Naive B cell (primary cell): ENCODE results near the gene PDE3B. TPM values are rescaled to one million over a fixed set of nuclear protein-coding genes. Genes with fewer than 3 reads are reported as not detected.
A peak's percentile ranks its signal among the peaks of the same experiment; 100 is the strongest.
"Not testable (repeated sequence)": the region's sequence is repeated elsewhere in the genome, so short reads cannot be mapped to it uniquely, and the experiment has no call there.

Experiments used
- ATAC-seq, 2 donors: fragments of 150-1000 bp; cut with Tn5 transposase; 2 replicates each; pipeline ENCODE4 v1.10.0; 2021; ENCODE audit warnings: low read depth in 2 of 2, mild to moderate bottlenecking in 2 of 2, moderate library complexity in 2 of 2
- DNase-seq: peaks from one replicate; pipeline ENCODE4 v3.0.0; 2022
- H3K27ac Mint-ChIP-seq, 6 donors: one replicate each; pipeline ENCODE4 v1.8.0; 2020 to 2022; ENCODE audit warnings: mild to moderate bottlenecking in 6 of 6, mixed read lengths in 6 of 6, moderate library complexity in 5 of 6, inconsistent platforms in 2 of 6
- H3K27me3 Mint-ChIP-seq, 3 donors: one replicate each; pipeline ENCODE4 v1.8.0; 2021 to 2022; ENCODE audit warnings: mixed read lengths in 3 of 3, mild to moderate bottlenecking in 1 of 3
- H3K36me3 Mint-ChIP-seq, 2 donors: one replicate each; pipeline ENCODE4 v1.8.0; 2020 to 2022; ENCODE audit warnings: mixed read lengths in 2 of 2, inconsistent platforms in 1 of 2, mild to moderate bottlenecking in 1 of 2
- H3K4me1 Mint-ChIP-seq, 3 donors: one replicate each; pipeline ENCODE4 v1.8.0; 2020 to 2022; ENCODE audit warnings: mixed read lengths in 3 of 3, inconsistent platforms in 1 of 3, mild to moderate bottlenecking in 1 of 3, moderate library complexity in 1 of 3
- H3K4me3 Mint-ChIP-seq, 8 donors: one replicate each; pipeline ENCODE4 v1.8.0; 2020 to 2022; ENCODE audit warnings: mild to moderate bottlenecking in 8 of 8, mixed read lengths in 8 of 8, moderate library complexity in 8 of 8, inconsistent platforms in 2 of 8
- H3K9me3 Mint-ChIP-seq, 7 donors: one replicate each; pipeline ENCODE4 v1.8.0; 2020 to 2022; ENCODE audit warnings: mixed read lengths in 7 of 7, mild to moderate bottlenecking in 5 of 7, inconsistent platforms in 2 of 7, moderate library complexity in 1 of 7
- polyA plus RNA-seq, 6 donors: library from polyadenylated mRNA; unstranded; fragments of 300-500 nt; fragmentation: Illumina TruSeq; gene quantifications; one replicate each; pipeline ENCODE4 v1.2.3, GENCODE V29; 2021; ENCODE audit warnings: low read depth in 6 of 6

The PDE3B gene
- polyA plus RNA-seq, 6 donors from 2014 or later, result 0.65 to 5.7 (median 1.6) TPM

GRCh38 chr11:14625586-14626205, 17.9 kb upstream of the PDE3B start:
- no peaks in the 10 kb centered on the region for H3K27me3 Mint-ChIP-seq
- H3K4me1 Mint-ChIP-seq, result peaks cover 21 to 33% (median 27%) of the 10 kb centered on the region in 3 donors
- H3K27ac Mint-ChIP-seq, result peak overlapping the region; percentile 18 to 88 (median 80)
- peak overlapping the region; percentile 21 to 79 (median 72) for H3K4me3 Mint-ChIP-seq
- DNase-seq, result peak; percentile 55
- H3K9me3 Mint-ChIP-seq, result peaks cover 0 to 5% (median 0%) of the 10 kb centered on the region in 7 donors
- H3K36me3 Mint-ChIP-seq, result no peaks in the 10 kb centered on the region
- peak; percentile 87 to 89 for ATAC-seq

GRCh38 chr11:14626650-14627049, 17.0 kb upstream of the PDE3B start:
- Mint-ChIP-seq H3K4me3 (peak overlapping the region in 2 of 8 donors; percentile 6 to 26), H3K4me1 (peaks cover 21 to 33% (median 27%) of the 10 kb centered on the region in 3 donors), H3K36me3 (no peaks in the 10 kb centered on the region), H3K27ac (peak overlapping the region in 5 of 6 donors; percentile 44 to 81 (median 79)), H3K9me3 (peaks cover 0 to 10% (median 1%) of the 10 kb centered on the region in 7 donors), H3K27me3 (no peaks in the 10 kb centered on the region)
- DNase-seq, result no peak
- ATAC-seq, result no peak

GRCh38 chr11:14633506-14634224, 9.9 kb upstream of the PDE3B start:
- peaks cover 12 to 21% (median 14%) of the 10 kb centered on the region in 3 donors for H3K4me1 Mint-ChIP-seq
- not testable (repeated sequence) for H3K27ac Mint-ChIP-seq, H3K4me3 Mint-ChIP-seq, H3K36me3 Mint-ChIP-seq, H3K27me3 Mint-ChIP-seq, H3K9me3 Mint-ChIP-seq, ATAC-seq, DNase-seq

- Mint-ChIP-seq H3K4me3 (peak overlapping the region in 1 of 8 donors; percentile 16), H3K27me3 (no peaks in the 10 kb centered on the region)
- no peak for ATAC-seq
These were observed 8.8 kb upstream of the PDE3B start for GRCh38 chr11:14634813-14635212.

GRCh38 chr11:14635546-14635945, 8.1 kb upstream of the PDE3B start:
- Mint-ChIP-seq H3K27me3 (no peaks in the 10 kb centered on the region), H3K36me3 (no peaks in the 10 kb centered on the region), H3K4me3 (no peak overlapping the region), H3K4me1 (peaks cover 12 to 21% (median 14%) of the 10 kb centered on the region in 3 donors), H3K27ac (peak overlapping the region in 3 of 6 donors; percentile 7 to 33 (median 30)), H3K9me3 (peaks cover 0 to 4% (median 0%) of the 10 kb centered on the region in 7 donors)
- DNase-seq, result no peak
- ATAC-seq, result no peak

More at GRCh38 chr11:14634813-14635212, 8.8 kb upstream of the PDE3B start:
- no peak for DNase-seq
- Mint-ChIP-seq H3K9me3 (peaks cover 0 to 4% (median 0%) of the 10 kb centered on the region in 7 donors), H3K36me3 (no peaks in the 10 kb centered on the region), H3K4me1 (peaks cover 12 to 21% (median 14%) of the 10 kb centered on the region in 3 donors), H3K27ac (peak overlapping the region in 1 of 6 donors; percentile 48)

- peaks cover 0 to 2% (median 0%) of the 10 kb centered on the region in 7 donors for H3K9me3 Mint-ChIP-seq
- peak overlapping the region in 2 of 8 donors; percentile 3 to 55 for H3K4me3 Mint-ChIP-seq
- peaks cover 12 to 21% (median 14%) of the 10 kb centered on the region in 3 donors for H3K4me1 Mint-ChIP-seq
- peak overlapping the region in 5 of 6 donors; percentile 0 to 91 (median 1) for H3K27ac Mint-ChIP-seq
- no peaks in the 10 kb centered on the region for H3K36me3 Mint-ChIP-seq
- no peaks in the 10 kb centered on the region for H3K27me3 Mint-ChIP-seq
- ATAC-seq (peak; percentile 97 to 98), DNase-seq (peak; percentile 60)
These were observed 7.5 kb upstream of the PDE3B start for GRCh38 chr11:14636119-14636518.

- no peak for DNase-seq
- no peaks in the 10 kb centered on the region for H3K9me3 Mint-ChIP-seq
- H3K4me1 Mint-ChIP-seq, result peaks cover 12 to 21% (median 14%) of the 10 kb centered on the region in 3 donors
- no peak overlapping the region for H3K27ac Mint-ChIP-seq
- ATAC-seq, result no peak
- H3K36me3 Mint-ChIP-seq, result no peaks in the 10 kb centered on the region
- peaks cover 0 to 6% (median 0%) of the 10 kb centered on the region in 3 donors for H3K27me3 Mint-ChIP-seq
- no peak overlapping the region for H3K4me3 Mint-ChIP-seq
These were observed 5.7 kb upstream of the PDE3B start for GRCh38 chr11:14637868-14638409.

- H3K4me1 Mint-ChIP-seq, result peaks cover 12 to 21% (median 14%) of the 10 kb centered on the region in 3 donors
- DNase-seq, result no peak
- no peak overlapping the region for H3K27ac Mint-ChIP-seq
- H3K4me3 Mint-ChIP-seq, result no peak overlapping the region
- H3K27me3 Mint-ChIP-seq, result peaks cover 0 to 6% (median 0%) of the 10 kb centered on the region in 3 donors
- no peaks in the 10 kb centered on the region for H3K9me3 Mint-ChIP-seq
- H3K36me3 Mint-ChIP-seq, result no peaks in the 10 kb centered on the region
- ATAC-seq, result no peak
These were observed 5.0 kb upstream of the PDE3B start for GRCh38 chr11:14638561-14638960.

- ATAC-seq (no peak), DNase-seq (no peak)
- Mint-ChIP-seq H3K36me3 (no peaks in the 10 kb centered on the region), H3K9me3 (no peaks in the 10 kb centered on the region), H3K27me3 (peaks cover 0 to 24% (median 11%) of the 10 kb centered on the region in 3 donors), H3K4me1 (peaks cover 9 to 19% (median 18%) of the 10 kb centered on the region in 3 donors), H3K4me3 (peak overlapping the region in 3 of 8 donors; percentile 7 to 91 (median 29)), H3K27ac (no peak overlapping the region)
These were observed 1.8 kb upstream of the PDE3B start for GRCh38 chr11:14641801-14642200.

GRCh38 chr11:14642453-14642852, 1.2 kb upstream of the PDE3B start:
- H3K4me1 Mint-ChIP-seq, result peaks cover 9 to 14% (median 12%) of the 10 kb centered on the region in 3 donors
- DNase-seq, result no peak
- no peaks in the 10 kb centered on the region for H3K36me3 Mint-ChIP-seq
- no peak overlapping the region for H3K27ac Mint-ChIP-seq
- H3K9me3 Mint-ChIP-seq, result no peaks in the 10 kb centered on the region
- H3K27me3 Mint-ChIP-seq, result peaks cover 0 to 28% (median 15%) of the 10 kb centered on the region in 3 donors
- H3K4me3 Mint-ChIP-seq, result peak overlapping the region; percentile 48 to 95 (median 88)
- ATAC-seq, result no peak

GRCh38 chr11:14642873-14643696, 519 bp upstream of the PDE3B start:
- H3K4me3 Mint-ChIP-seq, result peak overlapping the region; percentile 76 to 95 (median 88)
- no peaks in the 10 kb centered on the region for H3K36me3 Mint-ChIP-seq
- no peak for ATAC-seq
- H3K27ac Mint-ChIP-seq, result no peak overlapping the region
- DNase-seq, result no peak
- H3K27me3 Mint-ChIP-seq, result peaks cover 0 to 28% (median 15%) of the 10 kb centered on the region in 3 donors
- H3K4me1 Mint-ChIP-seq, result peaks cover 9 to 14% (median 12%) of the 10 kb centered on the region in 3 donors
- no peaks in the 10 kb centered on the region for H3K9me3 Mint-ChIP-seq

GRCh38 chr11:14644226-14645014, 816 bp downstream of the PDE3B start:
- H3K4me1 Mint-ChIP-seq, result peaks cover 9 to 14% (median 12%) of the 10 kb centered on the region in 3 donors
- DNase-seq (peak; percentile 55), ATAC-seq (peak; percentile 63 to 65)
- H3K9me3 Mint-ChIP-seq, result no peaks in the 10 kb centered on the region
- no peaks in the 10 kb centered on the region for H3K36me3 Mint-ChIP-seq
- peak overlapping the region in 3 of 6 donors; percentile 47 to 96 (median 74) for H3K27ac Mint-ChIP-seq
- H3K27me3 Mint-ChIP-seq, result peaks cover 2 to 37% (median 24%) of the 10 kb centered on the region in 3 donors
- peak overlapping the region; percentile 84 to 95 (median 92) for H3K4me3 Mint-ChIP-seq
